ENCODE measurements around the gene HSH2D. TPM values are rescaled to one million over a fixed set of nuclear protein-coding genes. Genes with fewer than 3 reads are reported as not detected.

Gene HSH2D
- total RNA-seq, 6 experiments from 2014 or later = not detected

DNA sequence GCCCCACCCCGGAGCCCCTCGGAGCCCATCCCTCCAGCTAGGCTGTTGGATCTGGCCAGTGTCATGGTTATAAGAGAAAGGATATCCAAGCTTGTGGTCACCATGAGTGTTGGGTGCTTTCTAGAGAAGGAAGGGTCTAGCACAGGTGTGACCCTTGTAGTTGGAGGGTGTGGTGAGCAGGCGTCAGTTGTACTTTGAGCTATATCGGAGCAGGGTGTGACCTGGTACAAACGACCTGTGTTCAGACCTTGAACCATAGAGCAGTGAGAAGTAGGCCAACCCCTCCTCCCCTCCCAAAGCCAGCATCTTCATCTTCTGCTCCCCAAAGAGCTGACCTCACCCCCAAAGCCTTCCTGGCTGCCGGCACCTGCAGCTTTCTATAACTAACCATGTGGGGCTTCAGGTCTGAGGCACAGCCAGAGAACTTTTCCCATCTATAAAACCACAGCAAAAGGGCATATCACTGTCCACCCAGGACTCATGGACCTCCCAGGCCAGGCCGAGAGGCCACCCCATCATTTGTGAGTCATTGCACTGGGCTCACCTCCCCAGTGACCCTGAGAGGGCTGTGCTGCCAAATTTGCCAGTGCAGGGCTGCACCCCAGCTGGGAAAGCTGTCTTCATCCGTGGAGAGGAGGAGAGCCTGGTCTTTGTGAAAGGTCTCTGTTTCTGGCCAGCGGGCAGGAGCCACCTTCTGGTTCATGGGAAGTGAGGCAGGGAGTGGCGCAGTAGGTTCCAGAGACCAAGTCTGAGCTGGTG lies 17.6 kb upstream of the HSH2D start:
- Mint-ChIP-seq H3K27ac (no peak overlapping the region), H3K36me3 (ENCODE audit: low read depth) (peaks cover 31% of the 10 kb centered on the region), H3K4me3 (no peak overlapping the region), H3K9me3 (no peaks in the 10 kb centered on the region), H3K4me1 (ENCODE audit: low read depth) (no peaks in the 10 kb centered on the region), H3K27me3 (ENCODE audit: insufficient read depth) (peaks cover 2% of the 10 kb centered on the region)
- no peak for DNase-seq
- TF ChIP-seq, protein P1, sequence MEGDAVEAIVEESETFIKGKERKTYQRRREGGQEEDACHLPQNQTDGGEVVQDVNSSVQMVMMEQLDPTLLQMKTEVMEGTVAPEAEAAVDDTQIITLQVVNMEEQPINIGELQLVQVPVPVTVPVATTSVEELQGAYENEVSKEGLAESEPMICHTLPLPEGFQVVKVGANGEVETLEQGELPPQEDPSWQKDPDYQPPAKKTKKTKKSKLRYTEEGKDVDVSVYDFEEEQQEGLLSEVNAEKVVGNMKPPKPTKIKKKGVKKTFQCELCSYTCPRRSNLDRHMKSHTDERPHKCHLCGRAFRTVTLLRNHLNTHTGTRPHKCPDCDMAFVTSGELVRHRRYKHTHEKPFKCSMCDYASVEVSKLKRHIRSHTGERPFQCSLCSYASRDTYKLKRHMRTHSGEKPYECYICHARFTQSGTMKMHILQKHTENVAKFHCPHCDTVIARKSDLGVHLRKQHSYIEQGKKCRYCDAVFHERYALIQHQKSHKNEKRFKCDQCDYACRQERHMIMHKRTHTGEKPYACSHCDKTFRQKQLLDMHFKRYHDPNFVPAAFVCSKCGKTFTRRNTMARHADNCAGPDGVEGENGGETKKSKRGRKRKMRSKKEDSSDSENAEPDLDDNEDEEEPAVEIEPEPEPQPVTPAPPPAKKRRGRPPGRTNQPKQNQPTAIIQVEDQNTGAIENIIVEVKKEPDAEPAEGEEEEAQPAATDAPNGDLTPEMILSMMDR (IDR thresholded peaks at IDR 0.05) = no peak

DNA sequence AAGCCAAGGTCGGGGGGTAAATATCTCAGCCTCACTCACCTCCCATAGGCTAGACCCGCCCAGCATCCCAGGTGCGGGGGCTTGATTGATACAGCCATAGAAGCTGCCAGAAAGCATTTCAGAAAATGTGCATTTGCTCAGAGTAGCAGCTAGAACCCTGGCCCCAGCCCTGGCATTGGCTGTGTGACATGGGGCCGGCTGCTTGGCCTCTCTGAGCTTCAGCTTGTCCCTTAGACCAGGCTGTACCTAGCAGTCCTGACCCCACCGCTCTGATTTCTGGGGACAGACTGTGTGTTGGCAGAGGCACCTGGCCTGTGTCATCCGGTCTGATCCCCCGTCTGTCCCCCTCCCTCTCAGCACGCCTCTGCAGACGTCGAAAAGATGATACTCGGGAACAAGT lies 16.4 kb upstream of the HSH2D start:
- no peak overlapping the region for H3K27ac Mint-ChIP-seq
- TF ChIP-seq, protein P1 (IDR thresholded peaks at IDR 0.05) = no peak
- DNase-seq = no peak
- H3K9me3 Mint-ChIP-seq = no peaks in the 10 kb centered on the region
- H3K4me1 Mint-ChIP-seq (ENCODE audit: low read depth) = no peaks in the 10 kb centered on the region
- H3K27me3 Mint-ChIP-seq (ENCODE audit: insufficient read depth) = peaks cover 2% of the 10 kb centered on the region
- H3K4me3 Mint-ChIP-seq = no peak overlapping the region
- peaks cover 43% of the 10 kb centered on the region for H3K36me3 Mint-ChIP-seq (ENCODE audit: low read depth)

DNA sequence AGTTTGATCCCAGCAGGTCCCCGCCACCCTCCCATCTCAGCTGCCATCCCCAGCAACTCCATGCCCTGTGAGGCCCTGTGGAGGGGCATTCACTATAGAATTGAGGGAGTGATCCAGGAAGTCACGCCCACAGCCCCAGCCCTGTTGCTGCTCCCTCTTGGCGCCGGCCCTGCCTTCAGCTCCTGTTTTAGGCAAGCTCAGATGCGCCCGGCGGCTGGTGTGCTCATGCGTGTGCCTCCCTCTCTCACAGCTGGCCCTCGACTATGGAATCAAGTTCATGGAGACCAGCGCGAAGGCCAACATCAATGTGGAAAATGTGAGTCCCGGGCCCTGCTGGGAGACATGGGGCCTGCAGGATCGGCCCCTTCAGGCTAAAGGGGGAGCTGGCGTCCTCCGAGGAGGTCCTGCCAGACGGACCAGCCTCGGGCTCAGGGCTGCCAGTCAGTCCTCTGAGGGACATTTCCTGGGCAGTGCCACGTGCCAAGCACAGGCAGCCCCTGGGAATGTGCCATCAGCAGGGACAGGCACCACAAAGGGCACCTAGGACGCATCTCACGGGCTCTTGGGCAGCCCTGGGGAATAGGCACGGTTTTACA lies 15.6 kb upstream of the HSH2D start:
- TF ChIP-seq, protein P1 (IDR thresholded peaks at IDR 0.05) = no peak
- Mint-ChIP-seq H3K27me3 (ENCODE audit: insufficient read depth) (peaks cover 2% of the 10 kb centered on the region), H3K4me1 (ENCODE audit: low read depth) (no peaks in the 10 kb centered on the region), H3K27ac (no peak overlapping the region), H3K4me3 (no peak overlapping the region), H3K36me3 (ENCODE audit: low read depth) (peaks cover 51% of the 10 kb centered on the region), H3K9me3 (no peaks in the 10 kb centered on the region)
- DNase-seq = no peak

DNA sequence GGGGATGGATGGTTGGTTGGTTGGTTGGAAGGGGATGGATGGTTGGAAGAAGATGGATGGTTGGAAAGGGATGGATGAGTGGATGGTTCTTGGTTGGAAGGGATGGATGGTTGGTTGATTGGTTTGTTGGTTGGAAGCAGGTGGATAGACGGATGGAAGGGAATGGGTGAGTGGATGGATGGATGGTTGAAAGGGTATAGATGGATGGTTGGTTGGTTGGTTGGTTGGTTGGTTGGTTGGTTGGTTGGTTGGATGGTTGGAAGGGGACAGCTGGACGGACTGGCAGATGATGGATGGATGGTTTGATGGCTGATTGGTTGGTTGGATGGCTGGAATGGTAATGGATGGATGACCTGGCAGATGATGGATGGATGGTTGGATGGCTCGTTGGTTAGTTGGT lies 11.8 kb upstream of the HSH2D start:
- no peak for DNase-seq
- H3K4me3 Mint-ChIP-seq = no peak overlapping the region
- H3K27ac Mint-ChIP-seq = no peak overlapping the region
- no peaks in the 10 kb centered on the region for H3K4me1 Mint-ChIP-seq (ENCODE audit: low read depth)
- TF ChIP-seq, protein P1 (IDR thresholded peaks at IDR 0.05) = no peak
- H3K36me3 Mint-ChIP-seq (ENCODE audit: low read depth) = peaks cover 68% of the 10 kb centered on the region
- H3K9me3 Mint-ChIP-seq = no peaks in the 10 kb centered on the region
- peaks cover 2% of the 10 kb centered on the region for H3K27me3 Mint-ChIP-seq (ENCODE audit: insufficient read depth)

DNA sequence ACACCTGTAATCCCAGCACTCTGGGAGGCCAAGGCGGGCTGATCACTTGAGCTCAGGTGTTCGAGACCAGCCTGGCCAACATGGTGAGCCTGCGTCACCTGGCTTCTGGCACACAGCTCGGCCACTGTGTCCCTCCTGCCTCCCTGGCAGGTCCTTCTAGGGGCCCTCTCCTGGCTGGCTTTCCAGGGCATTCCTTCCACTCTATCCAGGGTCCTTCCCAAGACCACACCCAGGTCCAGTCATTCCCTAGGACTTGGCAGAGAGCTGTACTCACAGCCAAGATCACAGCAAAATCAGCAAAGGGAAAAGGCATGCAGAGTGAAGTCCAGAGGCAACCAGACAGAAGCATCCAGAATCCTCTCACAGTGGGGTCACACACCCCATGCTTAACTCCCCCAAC lies 9.7 kb upstream of the HSH2D start:
- Mint-ChIP-seq H3K4me3 (no peak overlapping the region), H3K9me3 (no peaks in the 10 kb centered on the region), H3K4me1 (ENCODE audit: low read depth) (no peaks in the 10 kb centered on the region), H3K36me3 (ENCODE audit: low read depth) (peaks cover 63% of the 10 kb centered on the region), H3K27me3 (ENCODE audit: insufficient read depth) (no peaks in the 10 kb centered on the region; the same call in 1 of the 2 replicates), H3K27ac (no peak overlapping the region)
- TF ChIP-seq, protein P1 (IDR thresholded peaks at IDR 0.05) = no peak
- no peak for DNase-seq
